NOMO-1 (cell line): Measurements from ENCODE around the gene SBSN.

Source experiments
- DNase-seq, 2 experiments: peaks; one replicate each; lab custom pipeline; 2025; ENCODE audit not compliant: unreplicated experiment in 2 of 2; lab: John Stamatoyannopoulos, UW

The SBSN gene

GRCh38 chr19:35528218-35529038 is at the start of gene SBSN:
Gene SBSN, minus strand, starts transcription at chr19:35528311. Its CDS starts 30 bp downstream, at chr19:35528281.
- no peak for DNase-seq

GRCh38 chr19:35571406-35571965 is 43.4 kb upstream of the SBSN start:
- DNase-seq = no peak

GRCh38 chr19:35569281-35569781 is 41.2 kb upstream of the SBSN start:
- DNase-seq = no peak

- DNase-seq = no peak
Observed at GRCh38 chr19:35566738-35567137, 38.6 kb upstream of the SBSN start.

- no peak for DNase-seq
Observed at GRCh38 chr19:35565016-35565856, 37.1 kb upstream of the SBSN start.

- DNase-seq = no peak
Observed at GRCh38 chr19:35563207-35563829, 35.2 kb upstream of the SBSN start, which contains the start of gene ATP4A. Gene ATP4A, minus strand, starts transcription at chr19:35563658. Its CDS starts 29 bp downstream, at chr19:35563629.

GRCh38 chr19:35562776-35563175 is 34.7 kb upstream of the SBSN start:
- DNase-seq = no peak

GRCh38 chr19:35562336-35562735 is 34.2 kb upstream of the SBSN start:
- no peak for DNase-seq

- DNase-seq = no peak
Observed at GRCh38 chr19:35561436-35561835, 33.3 kb upstream of the SBSN start.

GRCh38 chr19:35560677-35561076 is 32.6 kb upstream of the SBSN start:
- no peak for DNase-seq

GRCh38 chr19:35560271-35560670 is 32.2 kb upstream of the SBSN start:
- no peak for DNase-seq

- no peak for DNase-seq
Observed at GRCh38 chr19:35559781-35560180, 31.7 kb upstream of the SBSN start.

GRCh38 chr19:35559281-35559659 is 31.2 kb upstream of the SBSN start:
- no peak for DNase-seq

GRCh38 chr19:35558400-35559280 is 30.5 kb upstream of the SBSN start:
- no peak for DNase-seq

GRCh38 chr19:35557539-35558399 is 29.7 kb upstream of the SBSN start:
- no peak for DNase-seq

- no peak for DNase-seq
Observed at GRCh38 chr19:35556846-35557538, 28.9 kb upstream of the SBSN start.

- no peak for DNase-seq
Observed at GRCh38 chr19:35556025-35556590, 28.0 kb upstream of the SBSN start.
